HG02623 (cell line): ENCODE data around the gene ZNF474.

Experiments used
- ATAC-seq: cut with Tn5 transposase; IDR thresholded peaks from one replicate; pipeline ENCODE4 v1.9.1; 2021; ENCODE audit warnings: moderate library complexity; ENCODE audit not compliant: unreplicated experiment

Gene ZNF474

GRCh38 chr5:122180146-122180712, 50.9 kb downstream of the ZNF474 start:
- ATAC-seq = no peak

- no peak for ATAC-seq
These were observed 51.7 kb downstream of the ZNF474 start for GRCh38 chr5:122180863-122181548.

DNA sequence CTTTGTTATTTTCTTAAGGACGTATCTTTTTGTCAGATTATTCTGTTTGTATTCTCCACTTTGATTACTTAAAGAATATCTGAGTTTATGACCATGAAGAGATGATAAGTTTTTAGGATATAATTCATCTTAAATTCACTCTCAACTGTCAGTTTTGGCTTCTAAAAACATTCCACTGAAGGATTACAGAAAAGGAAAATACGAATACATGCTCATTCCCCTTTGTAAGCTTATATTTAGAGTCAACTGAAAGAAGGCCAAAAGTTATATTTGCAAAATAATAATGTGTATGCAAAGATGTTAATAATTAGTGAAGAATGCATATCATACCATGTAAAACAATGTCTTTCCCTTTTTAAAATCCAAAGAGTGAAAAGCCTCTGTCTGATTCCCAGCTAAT, 52.5 kb downstream of the ZNF474 start:
- no peak for ATAC-seq

- ATAC-seq = no peak
These were observed 53.2 kb downstream of the ZNF474 start for GRCh38 chr5:122182491-122182921.

DNA sequence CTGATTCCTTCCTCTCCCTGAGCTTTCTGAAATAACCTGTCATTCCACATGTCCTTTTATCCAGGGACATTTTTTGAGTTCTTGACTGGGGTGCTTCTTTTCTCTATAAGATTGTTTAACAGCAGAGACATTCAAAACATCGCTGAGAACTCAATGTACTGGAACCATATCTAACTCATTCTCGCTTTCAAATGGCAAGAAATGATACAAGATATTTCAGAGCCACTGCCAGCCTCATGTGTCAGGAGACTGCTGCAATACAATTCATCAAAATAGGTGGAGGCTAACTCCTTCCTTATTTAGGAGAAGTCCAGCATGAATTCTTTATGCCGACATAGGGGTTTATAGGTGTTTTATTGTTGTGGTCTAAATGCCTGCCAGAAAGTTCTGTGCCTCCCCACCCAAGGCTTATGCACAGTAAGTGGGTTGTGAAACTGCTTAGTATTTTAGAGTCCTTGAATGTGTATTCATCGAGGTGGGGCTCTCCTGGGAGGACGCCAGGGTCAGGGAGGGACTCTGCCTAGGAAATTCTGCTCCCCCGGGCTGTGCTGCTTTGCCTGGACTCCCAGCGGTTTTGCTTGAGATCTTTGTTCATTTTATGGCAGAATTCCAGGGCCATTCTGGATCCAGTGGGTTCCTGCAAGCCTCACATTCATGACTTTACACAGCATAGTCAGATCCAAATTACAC, 53.9 kb downstream of the ZNF474 start:
- ATAC-seq = no peak

- no peak for ATAC-seq
These were observed 54.4 kb downstream of the ZNF474 start for GRCh38 chr5:122183788-122184170.

GRCh38 chr5:122184676-122185255, 55.4 kb downstream of the ZNF474 start:
- no peak for ATAC-seq

GRCh38 chr5:122187426-122187825, 58.1 kb downstream of the ZNF474 start:
- ATAC-seq = no peak

GRCh38 chr5:122190156-122190555, 60.8 kb downstream of the ZNF474 start:
- no peak for ATAC-seq

- ATAC-seq = peak; percentile 80
These were observed 63.5 kb downstream of the ZNF474 start for GRCh38 chr5:122192497-122193496.

DNA sequence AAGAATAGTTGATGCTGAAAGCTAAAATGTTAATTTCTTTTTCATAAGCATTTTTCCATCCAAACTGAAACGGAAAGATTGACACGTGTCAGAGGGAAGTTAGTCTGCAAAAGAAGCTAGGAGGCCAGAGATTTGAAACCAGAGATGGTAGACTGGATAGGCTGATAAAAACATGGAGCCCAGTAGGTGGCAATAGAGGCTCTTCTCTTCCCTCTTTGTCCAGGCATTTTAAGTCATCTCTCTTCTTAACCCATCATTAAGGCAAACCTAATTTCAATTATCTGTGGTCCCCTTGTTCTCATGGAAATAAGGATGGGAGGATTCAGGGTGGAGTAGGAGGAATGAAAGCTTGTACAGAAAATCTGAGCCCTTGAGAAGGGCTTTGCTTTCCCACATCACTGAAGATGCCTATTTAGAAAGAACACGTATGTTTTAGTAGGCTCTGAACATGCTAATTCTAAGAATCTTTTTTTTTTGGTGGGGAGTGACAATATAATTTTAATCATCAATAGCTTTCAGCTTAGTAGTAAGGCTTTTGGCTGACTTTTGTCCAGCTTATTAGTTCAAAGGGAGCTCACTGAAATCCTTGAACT, 66.6 kb downstream of the ZNF474 start:
- ATAC-seq = no peak

DNA sequence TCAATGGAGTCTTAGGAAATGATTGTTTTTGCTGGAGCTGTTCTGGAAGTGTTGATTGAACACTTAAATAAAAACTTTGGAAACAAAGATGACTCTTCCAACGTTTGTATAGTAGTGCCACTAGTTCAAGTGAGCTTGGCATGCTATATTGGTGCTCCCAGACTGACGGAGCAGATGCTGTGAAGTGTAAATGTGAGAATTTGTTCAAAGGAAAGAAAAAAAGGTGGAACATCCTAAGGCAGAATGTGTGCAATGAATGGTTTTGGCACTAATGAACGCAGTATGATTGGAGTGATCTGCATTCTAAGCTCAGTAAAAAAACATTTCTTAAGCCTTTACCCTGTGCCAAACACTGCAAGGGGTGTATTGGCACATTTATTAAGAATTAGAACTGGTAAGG, 69.8 kb downstream of the ZNF474 start:
- ATAC-seq = no peak

GRCh38 chr5:122200450-122200849, 71.1 kb downstream of the ZNF474 start:
- ATAC-seq = no peak

DNA sequence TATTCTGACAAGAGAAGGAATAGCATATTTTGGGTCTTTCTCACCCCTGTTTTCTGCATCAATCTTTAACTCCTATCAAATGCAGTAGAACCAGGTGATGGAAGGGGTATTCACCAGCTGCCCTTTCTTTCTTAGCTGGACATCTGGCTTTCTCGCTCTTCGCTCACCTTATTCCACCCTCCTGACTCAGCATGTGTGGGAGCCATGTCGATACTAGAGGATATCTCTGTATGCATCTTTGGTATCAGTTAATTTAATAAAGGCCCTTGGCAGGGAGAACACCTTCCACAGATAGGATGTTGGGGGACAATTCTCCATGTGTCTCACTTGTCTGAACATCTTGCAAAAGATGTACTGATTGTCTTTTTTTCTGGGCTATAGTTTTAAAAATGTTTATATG, 71.5 kb downstream of the ZNF474 start:
- no peak for ATAC-seq

GRCh38 chr5:122201365-122201764, 72.0 kb downstream of the ZNF474 start:
- ATAC-seq = no peak

GRCh38 chr5:122202952-122203351, 73.6 kb downstream of the ZNF474 start:
- ATAC-seq = no peak
